Neural progenitor cell (in vitro differentiated cells): ENCODE measurements around the gene MITF.

Experiments
- CTCF ChIP-seq: fragments of 200-600 bp; sonication (generic); IDR thresholded peaks from 2 replicates; pipeline ENCODE4 v1.5.1; 2017; ENCODE audit warnings: antibody characterized with exemption, mild to moderate bottlenecking
- EZH2phosphoT487 ChIP-seq: fragments of 200-600 bp; sonication (generic); IDR thresholded peaks from 2 replicates; pipeline ENCODE4 v1.6.1; 2017; ENCODE audit warnings: antibody characterized with exemption

DNA sequence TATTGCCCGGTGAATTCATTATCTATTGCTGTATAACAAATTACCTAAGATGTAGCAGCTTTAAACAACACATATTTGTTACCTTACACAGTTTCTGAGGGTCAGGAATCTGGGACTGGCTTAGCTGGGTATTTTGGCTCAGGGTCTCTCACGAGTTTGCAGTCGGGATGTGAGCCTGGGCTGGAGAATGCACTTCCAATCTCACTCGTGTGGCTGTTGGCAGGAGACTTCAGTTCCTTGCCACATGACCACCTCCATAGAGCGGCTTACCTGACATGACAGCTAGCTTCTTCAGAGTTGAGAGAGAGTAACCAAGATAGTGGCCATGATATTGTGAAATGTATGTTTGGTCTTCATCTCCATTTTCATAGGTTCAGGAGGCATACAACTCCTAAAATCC is 18.4 kb upstream of the MITF start:
- TF ChIP-seq EZH2phosphoT487, result no peak
- TF ChIP-seq CTCF, result no peak
